ENCODE data around the gene KCNQ1OT1.

DNA sequence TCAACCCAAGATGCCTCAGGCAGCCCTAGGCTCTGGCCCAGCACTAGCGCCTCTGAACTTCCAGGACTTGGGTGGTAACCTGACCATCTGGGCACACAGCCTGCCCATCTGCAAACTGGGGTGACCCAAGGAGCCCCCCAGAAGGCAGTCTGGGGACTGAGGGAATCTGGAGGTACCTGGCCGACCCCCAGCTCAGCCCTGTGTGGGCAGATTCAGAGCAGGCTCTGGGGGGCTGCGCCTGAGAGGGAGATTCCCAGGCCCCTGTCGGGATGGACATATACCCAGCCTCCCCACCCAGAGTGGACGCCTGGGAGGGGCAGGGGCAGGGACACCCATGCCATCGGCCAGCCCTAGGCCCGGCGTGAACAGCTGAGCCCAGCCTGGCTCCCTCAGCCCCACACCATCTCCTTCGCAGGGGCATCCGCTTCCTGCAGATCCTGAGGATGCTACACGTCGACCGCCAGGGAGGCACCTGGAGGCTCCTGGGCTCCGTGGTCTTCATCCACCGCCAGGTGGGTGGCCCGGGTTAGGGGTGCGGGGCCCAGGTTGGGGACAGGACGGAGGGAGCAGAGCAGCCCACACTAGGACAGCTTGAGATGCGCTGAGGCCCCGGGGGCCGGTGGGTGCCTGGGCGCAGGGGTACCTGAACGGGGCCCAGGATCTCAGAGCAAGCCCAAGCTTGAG, 128.1 kb downstream of the KCNQ1OT1 start:
- TF ChIP-seq, protein P1, sequence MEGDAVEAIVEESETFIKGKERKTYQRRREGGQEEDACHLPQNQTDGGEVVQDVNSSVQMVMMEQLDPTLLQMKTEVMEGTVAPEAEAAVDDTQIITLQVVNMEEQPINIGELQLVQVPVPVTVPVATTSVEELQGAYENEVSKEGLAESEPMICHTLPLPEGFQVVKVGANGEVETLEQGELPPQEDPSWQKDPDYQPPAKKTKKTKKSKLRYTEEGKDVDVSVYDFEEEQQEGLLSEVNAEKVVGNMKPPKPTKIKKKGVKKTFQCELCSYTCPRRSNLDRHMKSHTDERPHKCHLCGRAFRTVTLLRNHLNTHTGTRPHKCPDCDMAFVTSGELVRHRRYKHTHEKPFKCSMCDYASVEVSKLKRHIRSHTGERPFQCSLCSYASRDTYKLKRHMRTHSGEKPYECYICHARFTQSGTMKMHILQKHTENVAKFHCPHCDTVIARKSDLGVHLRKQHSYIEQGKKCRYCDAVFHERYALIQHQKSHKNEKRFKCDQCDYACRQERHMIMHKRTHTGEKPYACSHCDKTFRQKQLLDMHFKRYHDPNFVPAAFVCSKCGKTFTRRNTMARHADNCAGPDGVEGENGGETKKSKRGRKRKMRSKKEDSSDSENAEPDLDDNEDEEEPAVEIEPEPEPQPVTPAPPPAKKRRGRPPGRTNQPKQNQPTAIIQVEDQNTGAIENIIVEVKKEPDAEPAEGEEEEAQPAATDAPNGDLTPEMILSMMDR (IDR thresholded peaks at IDR 0.05; ENCODE audit: low read length) = no peak
- no peak for TF ChIP-seq EZH2 (optimal IDR thresholded peaks at IDR 0.05; ENCODE audit: low read depth, low read length)
